GM18517 (cell line): ENCODE measurements around the gene DEXI.
"Not testable (repeated sequence)": the region's sequence is repeated elsewhere in the genome, so short reads cannot be mapped to it uniquely, and the experiment has no call there.

Experiments
- ATAC-seq: cut with Tn5 transposase; IDR thresholded peaks from one replicate; pipeline ENCODE4 v1.9.1; 2021; ENCODE audit warnings: mild to moderate bottlenecking, moderate library complexity; ENCODE audit not compliant: unreplicated experiment

DEXI gene

DNA sequence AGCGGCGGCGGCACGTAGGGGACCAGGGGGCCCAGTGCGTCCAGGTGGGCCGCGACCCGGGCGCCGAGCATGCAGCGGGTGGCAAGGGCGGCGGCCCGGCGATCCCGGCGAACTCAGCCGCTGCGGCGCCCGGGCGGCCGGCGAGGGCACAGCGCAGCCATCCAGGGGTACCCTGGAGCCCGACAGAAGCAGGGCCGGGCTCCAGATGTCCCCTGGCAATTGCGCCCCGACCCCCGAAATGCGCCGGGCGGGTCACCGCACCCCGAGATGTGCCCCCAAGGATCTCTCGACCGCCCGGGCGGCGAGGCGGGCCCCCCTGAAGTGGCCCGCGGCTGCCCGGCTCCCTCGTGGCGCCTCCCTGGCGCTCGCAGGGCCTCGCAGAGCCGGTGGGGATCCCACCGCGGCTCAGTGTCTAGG lies 325 bp downstream of the DEXI start:
- ATAC-seq: peak; percentile 1

DNA sequence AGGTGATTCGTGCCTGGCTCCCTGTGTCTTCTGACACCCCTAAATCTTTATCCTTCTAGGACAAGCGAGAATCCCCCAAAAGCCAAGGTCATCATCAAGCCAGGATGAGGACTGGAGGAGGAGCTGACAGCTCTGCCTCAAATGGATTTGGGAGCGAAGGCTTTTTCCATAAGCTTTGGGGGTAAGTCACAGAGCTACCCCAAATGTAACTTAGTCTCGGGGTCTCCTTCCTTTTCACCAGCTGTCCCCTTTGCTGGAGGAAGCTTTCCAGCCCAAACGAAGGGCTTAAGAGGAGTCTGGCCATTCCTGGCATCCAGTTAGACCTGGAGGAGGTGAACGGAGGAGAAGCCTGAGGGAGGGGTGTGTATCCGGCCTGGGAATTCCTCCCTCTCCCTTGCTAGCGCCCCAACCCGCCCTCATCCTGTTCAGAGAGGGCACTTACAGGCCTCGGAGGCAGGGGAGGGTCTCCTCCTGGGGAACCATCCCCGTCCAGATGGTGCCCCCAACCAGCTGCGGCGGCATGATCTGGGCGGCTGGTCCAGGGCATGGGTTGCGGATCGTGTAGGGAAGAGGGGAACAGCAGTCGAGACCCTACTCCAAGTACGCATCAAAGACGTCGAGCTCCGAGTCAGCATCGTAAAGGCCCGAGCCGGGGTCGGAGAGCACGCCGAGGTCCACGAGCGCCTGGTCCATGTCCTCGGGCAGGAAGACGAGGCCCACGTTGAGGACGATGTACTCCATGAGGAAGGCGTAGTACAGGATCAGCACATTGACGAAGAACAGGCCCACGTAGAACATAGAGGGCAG lies 938 bp downstream of the DEXI start:
- ATAC-seq: no peak

DNA sequence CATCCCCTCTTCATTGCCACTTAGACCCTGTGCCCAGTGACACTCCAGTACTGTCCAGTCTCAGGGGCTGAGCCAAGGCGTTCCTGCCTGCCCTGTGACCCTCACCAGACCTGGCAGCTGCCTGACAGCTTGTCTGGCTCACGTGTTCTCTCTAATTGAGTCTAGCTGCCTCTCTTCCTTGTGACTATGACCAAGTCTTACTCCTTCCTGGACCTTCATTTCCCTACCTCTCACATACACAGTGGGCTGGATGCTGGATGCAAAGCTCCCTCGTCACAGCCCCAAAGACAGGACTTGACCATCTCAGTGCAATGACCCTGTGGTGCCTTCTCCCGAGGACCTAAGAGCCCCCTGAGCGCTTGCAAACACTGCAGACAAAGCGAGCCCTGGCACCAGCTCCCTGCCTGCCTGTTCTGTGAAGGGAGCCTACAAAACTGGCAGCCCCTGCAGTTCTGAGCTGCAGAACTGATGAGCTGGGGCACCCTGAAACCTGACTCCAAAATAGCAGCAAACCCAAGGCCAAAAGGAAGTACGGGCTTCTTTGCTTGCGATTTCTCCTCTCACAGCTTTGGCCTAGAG lies 1.7 kb downstream of the DEXI start:
- ATAC-seq: no peak

DNA sequence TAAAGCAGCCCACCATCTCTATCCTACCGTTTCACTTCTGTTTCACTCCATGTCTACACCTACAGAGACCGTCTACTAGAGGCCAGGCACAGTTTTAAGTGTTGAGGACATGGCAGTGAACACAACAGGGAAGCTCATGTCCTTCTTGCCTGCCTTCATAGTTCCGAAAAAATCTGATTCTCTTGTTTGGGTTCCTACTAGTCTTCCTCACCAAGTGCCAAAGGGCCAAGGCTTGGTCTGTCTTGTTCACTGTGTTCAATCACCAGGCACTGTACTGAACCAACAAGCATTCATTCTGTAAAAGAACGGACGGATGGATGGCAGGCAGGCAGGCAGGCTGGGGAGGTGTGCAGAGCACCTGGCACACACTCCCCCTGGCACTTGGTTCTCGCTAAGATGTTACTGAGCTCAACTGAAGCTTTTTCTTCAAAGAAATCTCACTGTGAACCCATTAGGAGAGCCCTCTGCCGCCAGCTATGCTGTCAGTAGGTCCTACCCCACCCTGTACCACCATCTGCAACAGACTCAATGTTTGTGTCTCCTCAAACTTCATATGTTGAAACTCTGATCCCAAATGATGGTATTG lies 2.5 kb downstream of the DEXI start:
- no peak for ATAC-seq

DNA sequence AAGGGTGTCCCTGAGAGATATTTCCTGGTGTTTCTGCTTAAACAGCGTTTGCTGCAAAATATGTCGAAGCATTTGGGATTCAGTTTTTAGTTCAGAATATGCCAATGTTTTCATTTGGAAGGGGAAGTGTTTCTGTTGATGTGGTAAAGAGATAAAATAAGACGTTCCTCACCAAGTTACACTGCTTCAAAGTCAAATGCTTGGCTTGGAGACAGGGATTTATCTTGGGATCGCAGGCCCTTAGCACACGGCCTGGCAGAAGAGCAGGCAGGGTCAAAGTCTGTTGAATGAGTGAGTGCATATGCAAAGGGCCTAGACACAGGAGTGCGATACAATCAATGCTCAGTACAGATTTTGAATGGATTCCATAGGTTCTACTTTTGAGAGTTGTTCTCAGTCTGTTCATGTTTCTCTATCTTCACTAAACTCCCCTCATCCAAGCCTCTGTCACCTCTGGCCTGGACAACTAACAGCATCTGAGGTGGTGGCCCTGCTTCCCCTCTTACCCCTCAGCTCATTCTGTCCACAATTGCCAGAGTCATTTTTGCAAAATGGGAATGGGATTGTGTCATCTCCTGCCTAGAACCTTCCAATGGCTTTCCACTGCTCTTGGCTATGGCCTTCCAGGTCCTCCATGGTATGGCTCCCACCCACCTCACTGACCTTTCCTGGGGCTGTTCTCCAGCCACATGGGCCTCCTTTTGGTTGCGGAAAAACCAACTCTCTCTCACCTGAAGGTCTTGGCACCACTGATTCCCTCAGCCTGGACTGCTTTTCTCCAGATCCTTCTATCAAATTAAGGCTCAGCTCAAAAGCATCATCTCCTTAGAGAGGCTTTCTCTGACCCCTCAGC lies 3.2 kb downstream of the DEXI start:
- no peak for ATAC-seq

DNA sequence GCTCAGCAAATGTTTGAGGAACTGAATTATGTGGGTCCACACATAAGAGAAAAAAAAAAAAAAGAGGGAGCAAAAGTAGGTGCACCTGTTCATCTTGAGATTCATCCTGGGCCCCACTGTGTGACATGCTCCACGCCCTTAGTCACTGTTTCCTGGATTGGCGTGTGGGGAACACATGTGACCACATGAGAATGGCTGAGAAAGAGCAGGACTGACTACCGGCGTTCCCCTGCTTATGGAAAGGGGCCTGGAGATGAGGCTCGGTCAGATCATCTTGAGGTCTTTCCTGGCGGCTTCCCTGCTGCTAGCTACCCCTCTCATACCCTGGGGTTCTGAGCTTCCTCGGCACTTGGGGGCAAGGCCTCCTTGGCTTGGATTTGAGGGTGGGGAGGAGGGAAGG lies 3.9 kb downstream of the DEXI start:
- no peak for ATAC-seq

DNA sequence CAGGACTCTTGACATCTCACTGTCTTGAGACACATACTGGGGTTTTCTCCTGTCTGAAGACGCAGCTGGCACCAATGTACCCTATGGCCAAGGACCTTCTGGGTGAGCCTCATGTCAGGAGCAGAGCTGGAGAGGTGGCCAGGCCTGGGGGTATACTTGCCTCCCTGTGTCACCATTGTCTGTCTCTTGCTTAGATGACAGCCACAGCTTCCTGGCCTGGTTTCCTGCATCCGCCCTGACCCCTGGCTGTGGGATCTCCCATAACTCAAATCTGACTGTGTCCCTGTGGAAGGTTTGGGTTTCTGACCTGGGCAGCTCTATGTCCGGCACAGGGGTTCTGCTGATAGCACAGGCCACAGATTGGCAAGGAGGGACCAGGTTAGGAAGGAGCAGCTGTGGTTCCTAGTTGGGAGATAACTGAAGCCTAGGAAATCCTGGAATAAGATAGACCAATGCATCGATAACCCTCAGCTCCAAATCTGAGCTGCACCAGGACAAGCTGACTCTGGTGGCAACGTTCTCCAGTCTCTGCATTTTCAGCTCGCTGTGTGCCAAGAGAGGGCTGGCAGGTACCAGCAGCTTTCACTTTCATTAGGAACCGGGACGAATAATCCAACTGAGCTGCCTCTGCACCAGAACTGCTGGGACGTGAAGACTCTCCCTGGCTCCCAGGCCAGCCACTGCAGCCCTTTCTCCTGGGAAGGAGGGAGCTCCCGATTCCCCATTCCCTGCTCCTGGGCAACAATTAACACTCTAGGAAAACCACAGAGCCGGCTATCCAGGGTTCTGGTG lies 5.0 kb downstream of the DEXI start:
- ATAC-seq: no peak

DNA sequence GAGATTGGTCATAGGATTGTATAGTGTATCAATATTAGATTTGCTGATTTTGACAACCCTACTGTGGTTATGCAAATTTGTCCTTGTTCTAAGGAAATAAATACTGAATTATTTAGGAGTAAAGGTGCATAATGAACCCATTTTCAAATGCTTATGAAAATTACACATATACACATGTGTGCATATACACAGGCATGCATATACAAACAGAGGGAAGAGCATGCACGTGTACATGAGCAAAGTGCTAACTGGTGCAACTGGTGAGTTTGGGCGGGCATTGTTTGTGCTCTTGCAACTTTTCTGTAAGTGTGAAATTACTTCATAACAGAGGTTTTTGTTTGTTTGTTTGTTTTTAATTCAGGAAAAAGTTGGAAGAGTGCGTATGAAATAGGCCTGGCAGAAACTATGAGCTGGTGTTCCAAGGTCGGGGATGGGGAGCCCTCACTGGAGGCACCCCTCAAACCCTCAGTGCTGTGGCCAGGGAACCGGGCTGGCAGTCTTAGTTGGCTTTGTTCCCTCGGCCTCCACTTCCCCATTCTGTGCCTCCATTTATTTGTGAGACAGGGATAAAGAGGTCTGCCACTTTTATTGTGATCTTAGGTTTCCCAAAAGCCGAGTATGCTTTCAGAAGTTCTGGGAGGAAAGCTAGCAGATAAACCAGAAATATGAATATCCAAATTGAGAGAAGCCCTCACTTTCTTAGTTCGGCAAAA lies 5.8 kb downstream of the DEXI start:
- ATAC-seq: no peak

DNA sequence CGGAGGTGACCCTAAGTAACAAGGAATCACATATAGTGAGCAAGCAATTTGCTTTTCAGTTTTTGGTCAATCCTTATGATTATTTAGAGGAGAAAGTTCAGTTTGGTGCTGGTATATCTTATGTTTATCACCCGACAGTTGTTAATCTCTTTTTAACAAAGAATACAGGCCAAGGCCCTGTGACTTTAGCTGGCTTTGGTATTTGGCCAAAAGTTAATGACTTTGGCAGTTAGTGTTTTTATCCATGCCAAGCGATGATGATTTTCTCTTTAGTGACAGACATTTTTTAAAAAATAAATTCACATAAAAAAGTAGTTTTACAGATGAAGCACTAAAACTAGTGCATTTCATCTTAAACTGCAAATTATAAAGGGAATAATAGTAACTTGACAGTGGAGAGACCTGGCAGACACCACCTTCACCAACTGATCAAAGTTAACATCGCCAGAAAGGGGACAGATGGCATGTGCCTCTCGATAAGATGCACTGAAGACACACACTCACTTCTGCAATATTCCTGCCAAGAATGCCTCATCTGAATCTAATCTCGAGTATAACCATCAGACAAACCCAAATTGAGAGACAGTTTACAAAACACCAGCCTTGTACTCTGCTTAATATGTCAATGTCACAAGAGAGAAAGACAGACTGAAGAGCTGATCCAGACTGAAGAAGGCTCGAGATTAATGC lies 6.9 kb downstream of the DEXI start:
- ATAC-seq: no peak

DNA sequence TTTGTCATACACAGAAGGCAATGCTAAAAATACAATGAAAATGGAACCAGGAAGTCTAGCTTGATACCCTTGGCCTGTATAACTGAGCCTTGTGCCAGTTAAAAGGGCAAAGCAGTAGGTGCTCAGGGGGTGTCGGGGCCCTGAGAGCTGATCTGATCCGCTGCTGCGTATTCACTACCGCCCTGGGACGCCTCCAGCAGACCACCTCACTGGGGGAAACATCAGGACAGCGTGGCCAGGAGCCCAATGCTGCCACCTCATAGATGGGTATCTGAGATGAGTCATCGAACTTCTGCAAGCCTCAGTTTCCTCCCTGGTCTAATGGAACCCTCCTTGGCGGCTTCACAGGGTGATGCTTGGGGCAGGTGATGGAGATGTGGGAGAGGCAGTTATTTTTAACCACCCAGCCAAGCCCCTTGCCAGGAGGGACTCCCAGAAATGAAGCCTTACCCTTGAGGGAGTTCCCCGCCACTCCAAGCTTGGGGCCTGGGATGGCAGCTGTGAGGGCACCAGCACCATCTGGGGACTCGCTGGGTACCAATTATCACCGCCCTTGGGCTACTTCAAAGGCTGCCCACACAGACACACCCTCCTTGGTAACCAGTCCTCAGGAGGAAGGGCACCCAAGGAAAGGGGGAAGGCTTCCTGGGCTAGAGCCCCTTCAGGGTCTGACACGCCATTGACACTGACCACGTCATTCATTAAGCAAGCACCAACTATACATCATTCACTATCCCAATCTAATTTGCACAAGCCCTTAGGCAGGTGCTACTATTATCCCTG lies 7.8 kb downstream of the DEXI start:
- ATAC-seq: no peak

DNA sequence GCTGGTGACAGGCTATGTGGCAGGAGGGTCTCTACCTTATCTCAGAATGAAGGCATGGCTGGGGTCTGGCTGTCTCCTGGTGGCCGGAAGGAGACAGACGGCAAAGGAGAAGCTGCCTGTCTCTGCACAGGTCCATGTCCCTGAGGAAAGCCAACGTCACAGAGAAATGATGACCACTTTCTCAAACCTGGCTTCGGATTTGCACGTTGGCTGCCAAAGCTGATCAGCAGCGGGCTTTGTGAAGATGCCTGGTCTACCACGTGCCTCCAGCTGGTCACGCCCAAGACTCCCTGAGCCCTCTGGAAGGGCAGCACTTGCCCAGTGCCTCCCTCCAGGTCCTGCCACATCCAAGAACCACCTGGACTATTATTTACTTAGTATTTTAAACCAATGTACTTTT lies 8.4 kb downstream of the DEXI start:
- no peak for ATAC-seq

DNA sequence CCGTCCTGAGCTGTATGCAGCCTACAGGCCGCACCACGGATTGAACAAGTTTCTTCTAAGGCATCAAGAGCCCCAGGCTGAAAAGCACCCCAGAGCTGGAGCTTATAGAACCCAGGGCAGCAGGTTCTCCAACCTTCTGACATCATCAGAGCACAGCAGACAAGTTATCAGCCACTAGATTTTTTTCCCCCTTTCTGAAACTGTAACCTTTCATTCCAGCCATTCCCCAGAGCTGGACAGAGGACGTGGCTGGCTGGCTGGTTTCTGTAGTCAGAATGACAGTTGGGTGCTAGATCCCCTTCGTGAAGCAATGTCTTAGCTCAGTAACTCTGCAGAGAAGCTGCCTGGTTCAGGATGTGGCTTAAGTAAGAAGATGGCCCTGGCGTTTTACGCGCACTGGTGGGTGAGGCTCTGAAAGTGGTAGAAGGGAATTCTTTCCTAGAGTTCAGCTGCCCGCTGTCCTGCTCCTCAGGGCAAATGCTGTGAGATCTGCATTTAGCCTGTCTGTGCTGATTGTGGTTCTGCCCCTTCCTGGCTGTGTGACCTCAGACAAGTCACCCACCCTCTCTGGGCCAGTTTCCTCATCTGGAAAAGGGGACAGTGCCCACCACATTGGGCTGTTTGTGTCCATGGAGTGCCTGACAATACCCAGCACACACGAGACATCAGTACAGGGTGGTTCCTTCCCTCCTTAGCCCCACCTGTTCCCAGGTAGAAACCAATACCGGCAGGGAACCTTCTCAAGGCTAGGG lies 9.1 kb downstream of the DEXI start:
- no peak for ATAC-seq

DNA sequence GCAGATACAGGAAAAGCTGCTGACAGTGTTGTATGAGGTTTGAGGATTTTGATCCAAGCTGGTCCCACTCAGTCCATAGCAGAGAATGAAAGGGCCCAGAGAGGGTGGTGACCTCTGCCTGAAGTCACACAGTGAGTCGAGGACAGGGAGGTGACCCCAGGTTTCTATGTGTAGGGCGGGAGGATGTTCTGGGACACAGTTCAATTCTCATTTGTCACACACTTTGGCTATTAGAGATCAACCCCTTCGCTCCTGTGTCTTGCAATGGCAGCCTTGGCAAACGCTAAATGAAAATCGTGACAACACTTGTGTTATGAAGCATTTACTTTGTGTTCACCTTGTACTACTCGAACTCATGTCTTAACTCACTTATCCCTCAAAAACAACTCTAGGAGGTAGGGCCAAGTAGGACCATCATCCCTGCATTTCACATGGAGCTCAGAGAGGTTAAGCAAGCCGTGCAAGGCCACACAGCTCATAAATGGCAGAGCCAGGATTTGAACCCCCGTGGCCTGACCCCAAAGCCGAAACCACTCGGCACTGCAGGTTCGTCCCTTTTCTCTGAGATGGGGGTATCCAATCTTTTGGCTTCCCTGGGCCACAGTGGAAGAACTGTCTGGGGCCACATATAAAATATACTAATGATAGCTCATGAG lies 10.2 kb downstream of the DEXI start:
- no peak for ATAC-seq

DNA sequence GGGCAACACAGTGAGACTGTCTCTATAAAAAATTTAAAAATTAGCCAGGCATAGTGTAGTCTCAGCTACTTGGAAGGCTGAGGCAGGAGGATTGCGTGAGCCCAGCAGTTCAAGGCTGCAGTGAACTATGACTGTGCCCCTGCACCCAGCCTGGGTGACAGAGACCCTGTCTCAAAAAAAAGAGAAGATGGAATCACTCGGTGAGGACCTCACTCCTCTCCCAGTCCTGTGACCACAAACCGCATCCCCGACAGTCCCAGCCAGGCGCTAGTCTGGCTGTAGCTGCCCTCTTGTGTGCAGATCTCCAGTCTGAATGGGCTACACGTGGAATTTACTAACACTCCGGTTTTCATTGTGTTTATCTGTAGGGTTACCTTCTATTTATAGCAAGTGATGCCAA lies 11.1 kb downstream of the DEXI start:
- no peak for ATAC-seq

DNA sequence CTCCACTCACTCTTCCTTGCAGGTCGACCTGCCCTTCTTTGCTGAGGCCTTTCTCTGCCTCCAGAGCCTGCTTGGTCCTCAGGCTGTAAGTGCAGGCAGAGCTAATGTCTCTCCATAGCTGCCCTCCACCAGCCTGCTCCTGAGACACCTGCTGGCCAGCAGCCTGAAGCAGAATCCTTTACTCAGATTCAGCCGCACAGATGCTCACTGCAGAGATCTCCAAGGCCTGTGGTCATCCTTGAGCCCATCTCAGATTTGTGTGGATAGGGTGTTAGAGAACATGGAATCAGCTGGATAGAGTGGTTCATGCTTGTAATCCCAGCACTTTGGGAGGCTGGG lies 11.5 kb downstream of the DEXI start:
- no peak for ATAC-seq

DNA sequence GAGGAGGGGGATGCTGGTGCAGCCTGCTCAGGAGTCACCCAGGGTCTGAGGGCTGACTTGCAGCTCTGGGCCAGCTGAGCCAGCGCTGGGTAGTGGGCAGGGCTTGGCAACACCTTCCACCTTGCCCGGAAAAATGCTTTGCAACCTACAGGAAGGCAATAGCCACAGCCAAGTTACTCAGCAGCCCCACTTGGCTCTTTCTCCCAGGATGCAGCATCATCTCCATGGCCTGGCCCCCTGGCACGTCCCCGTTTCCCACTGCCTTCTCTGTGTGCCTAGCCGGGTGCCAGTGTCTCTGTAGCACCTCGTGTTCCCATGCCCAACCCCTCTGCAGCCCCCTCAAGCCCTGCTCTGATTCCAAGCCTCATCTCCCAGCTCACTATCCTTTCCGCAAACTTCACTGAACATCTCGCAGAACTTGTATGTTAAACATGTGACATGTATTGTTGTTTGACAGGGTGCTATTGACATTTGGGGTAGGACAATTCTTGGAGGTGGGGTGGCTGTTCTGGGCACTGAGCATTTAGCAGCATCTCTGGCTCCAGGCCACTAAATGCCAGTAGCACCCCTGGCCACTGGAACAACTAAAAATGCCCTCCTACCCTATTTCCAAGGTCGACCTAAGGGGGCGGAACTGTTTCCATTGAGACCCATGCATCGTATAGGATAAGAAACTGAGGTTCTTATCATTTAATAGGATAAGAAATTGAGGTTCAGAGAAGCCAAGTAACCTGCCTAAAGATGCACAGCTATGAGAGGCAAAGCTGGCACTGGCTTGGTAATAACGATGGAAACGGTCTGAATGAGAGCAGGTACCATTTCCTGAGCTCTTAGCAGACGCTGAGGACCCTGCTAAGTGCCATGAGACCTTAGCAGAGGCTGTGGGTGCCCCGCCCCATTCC lies 12.2 kb downstream of the DEXI start:
- ATAC-seq: no peak

DNA sequence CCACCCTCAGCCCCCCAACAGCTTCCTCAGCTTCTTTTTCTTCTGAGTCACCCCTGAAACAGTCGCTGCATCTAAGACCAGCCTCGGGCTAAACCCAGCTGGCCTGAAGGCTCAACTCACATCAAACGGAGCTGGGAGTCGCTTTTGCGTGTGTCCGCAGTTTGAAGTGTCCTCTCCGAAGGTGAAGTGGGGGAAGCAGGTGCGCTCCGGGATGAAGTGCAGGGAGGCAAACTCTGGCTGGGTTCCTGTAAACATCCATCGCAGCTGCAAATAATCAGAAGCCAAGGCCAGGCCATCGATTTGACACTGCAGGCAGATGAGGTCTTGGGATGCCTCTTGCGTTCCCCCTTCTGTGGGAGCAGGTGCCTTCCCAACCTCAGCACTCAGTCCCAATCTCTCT lies 13.2 kb downstream of the DEXI start:
- ATAC-seq: not testable (repeated sequence)
